NCI-H2107 (cell line): ENCODE data around the gene GMIP.

ENCODE experiments used
- DNase-seq: peaks from one replicate; lab custom pipeline; 2025; lab: John Stamatoyannopoulos, UW

GMIP gene

DNA sequence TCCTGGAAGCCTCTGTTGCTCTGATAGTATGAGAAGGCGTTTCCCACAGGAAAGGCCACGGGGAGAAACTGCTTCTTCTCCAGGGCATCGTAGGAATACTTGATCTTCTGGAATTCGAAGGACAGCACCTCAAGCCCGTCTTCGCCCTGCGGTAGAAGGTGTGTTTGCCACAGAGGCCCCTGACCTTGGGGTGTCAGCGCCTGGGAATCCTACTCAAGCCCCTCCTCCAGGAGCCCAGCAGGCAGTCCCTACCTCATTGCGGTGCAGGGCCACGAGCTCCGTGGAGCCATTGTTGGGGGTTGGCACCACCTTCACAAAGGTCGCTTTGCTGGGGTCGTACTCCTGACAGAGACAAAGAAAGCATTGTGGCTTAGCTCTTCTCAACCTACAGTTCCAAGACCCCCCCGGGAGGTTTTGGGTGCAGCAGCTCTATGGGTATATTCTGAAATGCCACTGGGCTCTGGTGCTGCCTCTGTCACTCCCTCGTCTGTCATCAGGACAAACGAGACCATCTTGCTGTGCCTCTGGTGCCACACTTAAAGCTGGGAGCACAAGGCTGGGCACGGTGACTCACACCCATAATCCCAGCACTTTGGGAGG, 16.3 kb upstream of the GMIP start:
- no peak for DNase-seq

GRCh38 chr19:19657397-19657783, 13.9 kb upstream of the GMIP start:
- no peak for DNase-seq

DNA sequence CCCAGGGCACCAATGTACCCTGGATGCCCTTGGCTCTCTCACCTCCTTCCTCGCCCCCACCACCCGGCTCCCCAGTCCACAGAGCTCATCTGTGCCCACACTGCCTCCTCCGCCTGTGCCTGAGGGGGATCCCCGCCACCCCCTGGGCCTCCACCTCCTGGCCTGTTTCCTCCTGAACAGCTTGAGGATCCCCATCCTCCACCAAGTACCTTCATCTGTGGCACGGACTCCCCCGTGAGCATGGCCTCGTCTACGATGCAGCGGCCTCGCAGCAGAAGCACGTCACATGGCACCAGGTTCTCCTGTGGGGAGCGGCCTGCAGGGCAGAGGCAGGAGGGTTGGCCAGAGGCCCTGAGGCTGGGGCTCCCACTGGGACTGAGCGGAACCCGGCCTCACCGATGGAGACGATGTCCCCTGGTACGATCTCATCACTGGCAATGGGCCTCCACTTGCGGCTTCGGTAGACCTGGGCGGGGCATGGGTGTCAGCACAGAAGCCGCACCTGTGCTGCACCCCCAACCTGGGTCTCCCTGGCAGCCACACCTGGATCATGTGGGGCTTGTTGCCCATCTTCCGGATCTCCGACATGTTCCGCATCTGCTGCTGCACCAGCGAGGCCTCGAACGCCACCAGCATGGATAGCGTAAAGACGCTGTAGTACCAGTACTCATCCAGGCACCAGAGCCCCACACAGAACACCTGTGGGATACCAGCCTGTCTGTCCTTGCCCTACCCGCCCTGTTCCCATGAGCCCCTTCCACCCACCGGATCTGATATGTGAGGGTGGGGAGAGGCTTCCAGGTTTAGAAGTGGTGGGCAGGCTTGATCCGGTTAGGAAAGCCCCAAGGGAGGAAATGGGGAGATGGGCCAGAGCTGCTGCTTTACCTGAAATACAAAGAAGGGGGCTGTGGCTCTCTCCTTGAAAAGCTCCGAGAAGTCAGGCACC, 13.3 kb upstream of the GMIP start:
- DNase-seq = no peak

DNA sequence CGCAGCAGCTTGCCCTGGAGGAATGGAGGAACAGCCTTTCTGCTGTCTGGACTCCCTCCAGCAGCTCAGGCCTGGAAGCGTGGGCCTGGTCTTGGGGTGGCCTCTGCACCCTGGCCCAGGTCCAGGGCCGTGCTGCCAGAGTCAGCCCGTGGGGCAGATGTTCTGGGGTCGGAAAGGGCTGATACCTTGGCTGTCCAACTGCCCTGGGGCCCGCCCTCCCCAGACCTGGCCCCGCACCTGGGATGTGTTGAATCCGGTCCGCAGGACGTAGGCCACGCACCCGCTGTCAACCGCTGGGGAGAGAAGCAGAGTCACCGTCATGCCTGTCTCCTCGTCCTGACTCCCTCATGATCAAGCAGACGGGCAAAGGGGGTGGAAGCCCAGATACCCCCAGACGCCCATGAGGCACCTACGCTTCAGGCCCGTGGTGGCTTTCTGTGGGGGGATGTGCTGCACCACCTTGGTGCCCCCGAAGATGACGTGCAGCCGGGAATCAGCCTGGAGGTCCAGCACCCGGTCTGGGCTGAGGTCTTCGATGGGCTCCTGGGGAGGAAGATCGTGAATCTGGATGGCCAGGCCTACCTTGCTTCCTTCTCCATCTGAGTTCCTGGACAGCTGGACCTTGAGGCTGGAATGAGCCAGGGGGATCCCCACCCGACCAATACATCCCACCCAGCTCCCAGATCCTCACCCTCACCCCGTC, 12.3 kb upstream of the GMIP start:
- no peak for DNase-seq

DNA sequence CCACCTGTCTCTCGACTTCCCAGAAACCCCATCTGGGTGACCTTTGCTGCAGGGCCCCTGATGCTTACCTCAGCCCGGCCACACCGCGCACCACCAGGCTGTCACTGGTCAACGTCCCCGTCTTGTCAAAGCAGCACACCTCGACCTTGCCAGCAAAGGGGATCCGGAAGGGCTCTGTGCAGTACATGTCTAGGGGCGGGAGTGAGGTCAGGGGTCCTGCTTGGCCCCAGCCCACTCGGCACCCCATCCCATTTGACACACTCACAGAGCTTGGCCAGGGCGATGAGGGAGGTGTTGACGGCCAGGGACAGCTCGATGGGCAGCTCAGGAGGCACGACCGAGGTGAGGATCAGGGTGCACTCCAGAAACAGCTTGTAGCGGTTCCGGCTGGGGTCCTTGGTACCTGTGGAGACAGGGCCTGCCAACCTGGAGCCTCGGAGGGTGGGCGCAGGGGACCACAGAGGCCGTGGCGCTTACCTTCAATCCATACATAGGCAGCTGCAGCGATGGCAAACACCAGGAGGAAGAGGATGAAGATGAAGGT, 11.7 kb upstream of the GMIP start:
- DNase-seq = no peak

GRCh38 chr19:19654441-19654840, 11.0 kb upstream of the GMIP start:
- DNase-seq = no peak

DNA sequence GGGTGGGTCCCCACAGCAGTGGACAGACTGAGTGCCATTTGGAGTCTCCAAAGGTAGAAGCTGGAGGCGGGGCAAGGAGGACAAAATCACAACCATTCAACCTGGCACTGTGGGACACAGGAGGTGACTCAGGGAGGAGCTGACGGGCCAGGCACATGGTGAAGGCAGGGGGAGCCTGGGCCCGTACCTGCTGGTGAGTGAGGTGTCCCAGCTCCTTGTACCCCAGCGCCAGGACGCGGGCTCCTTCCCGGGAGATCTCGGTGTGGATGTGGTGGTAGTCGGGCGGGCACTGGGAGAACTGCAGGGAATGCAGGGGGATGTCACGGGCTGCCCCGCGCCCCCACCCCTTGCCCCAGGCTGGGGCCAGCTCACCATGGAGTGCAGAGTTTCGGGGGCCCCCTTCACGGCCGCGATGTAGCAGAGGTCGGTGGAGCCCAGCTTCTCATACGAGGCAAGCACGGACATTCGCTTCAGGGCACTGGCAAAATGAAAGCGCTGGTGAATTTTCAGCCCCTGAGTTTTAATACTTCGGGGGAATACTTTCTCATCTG, 10.2 kb upstream of the GMIP start:
- DNase-seq = no peak

DNA sequence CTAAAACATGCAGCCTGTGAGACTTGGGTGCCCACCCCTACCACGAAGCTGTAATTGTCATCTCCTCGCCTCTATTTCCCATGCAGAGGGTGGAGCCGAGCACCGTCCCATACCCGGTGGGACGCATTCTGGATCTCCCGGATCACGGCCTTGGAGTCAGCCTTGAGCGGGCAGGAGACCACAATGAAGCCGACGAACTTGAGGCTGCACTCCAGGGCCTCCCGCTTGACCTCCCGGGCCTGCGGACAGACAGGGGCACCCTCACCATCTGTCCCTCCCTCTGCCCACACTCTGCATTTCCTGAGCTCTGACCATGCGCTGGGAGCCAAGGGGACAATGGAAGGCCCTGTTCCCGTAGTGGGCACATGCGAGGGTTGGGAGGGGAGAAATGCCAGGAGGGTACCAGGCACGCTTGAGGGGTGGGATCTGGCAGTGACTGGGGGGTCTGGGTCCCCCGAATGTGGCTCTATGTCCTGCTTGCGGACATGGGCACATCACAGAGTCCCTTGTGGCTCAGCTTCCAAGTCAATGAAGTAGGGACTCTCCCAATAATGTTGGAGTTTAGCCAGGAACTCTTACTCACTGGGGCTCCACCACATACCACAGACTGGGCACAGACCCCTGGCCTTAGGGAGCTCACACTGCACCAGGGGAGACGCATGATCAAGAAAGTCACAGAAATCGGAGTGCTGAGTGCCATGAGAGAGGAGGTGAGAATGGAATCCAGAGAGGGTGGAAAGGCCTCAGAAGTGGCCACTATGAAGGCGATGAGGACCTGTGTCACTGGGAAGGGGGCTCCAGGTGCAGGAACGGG, 9.2 kb upstream of the GMIP start:
- DNase-seq = no peak

DNA sequence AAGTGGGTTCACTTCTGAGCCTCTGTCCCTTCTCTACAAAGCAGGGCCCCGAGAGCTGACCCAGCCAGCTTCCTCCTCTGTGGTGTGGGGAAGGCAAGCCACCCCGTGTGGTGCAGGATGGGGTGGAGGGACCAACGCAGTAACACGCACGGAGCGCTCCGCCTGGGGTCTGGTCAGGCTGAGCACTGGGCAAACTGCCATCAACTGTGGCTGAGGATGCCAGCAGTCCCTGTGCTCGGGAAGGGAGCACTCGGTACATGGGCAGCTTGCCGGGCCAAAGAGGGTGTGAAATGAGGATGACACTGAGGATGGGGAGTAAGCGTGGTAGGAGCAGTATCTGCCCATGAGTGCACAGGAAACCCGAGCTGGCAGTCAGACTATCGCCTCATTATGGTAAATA, 7.6 kb upstream of the GMIP start:
- DNase-seq = no peak

DNA sequence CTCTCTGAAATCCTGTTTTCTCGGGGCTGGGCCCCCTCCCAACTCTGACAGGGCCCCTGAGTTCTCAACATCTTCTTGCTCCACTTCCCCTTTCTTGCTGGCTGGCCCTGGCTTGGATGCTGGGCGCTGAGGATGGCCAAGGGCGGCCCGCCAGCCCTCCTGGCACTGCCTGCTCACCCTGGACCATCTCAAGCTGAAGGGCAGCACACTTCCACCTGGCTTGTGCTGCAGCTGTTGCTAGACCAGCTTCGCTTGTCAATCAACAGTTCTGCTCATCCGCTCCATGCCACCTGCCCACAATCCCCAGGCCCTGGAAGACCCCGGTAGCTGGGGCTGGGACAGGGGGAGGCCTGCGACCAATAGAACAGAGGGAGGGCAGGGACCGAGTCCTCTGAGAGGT, 6.9 kb upstream of the GMIP start:
- DNase-seq = no peak

- DNase-seq = no peak
These were observed 6.1 kb upstream of the GMIP start for GRCh38 chr19:19649580-19649995.

- no peak for DNase-seq
These were observed 5.7 kb upstream of the GMIP start for GRCh38 chr19:19649155-19649554.

- no peak for DNase-seq
These were observed 3.8 kb upstream of the GMIP start for GRCh38 chr19:19647037-19647835.

DNA sequence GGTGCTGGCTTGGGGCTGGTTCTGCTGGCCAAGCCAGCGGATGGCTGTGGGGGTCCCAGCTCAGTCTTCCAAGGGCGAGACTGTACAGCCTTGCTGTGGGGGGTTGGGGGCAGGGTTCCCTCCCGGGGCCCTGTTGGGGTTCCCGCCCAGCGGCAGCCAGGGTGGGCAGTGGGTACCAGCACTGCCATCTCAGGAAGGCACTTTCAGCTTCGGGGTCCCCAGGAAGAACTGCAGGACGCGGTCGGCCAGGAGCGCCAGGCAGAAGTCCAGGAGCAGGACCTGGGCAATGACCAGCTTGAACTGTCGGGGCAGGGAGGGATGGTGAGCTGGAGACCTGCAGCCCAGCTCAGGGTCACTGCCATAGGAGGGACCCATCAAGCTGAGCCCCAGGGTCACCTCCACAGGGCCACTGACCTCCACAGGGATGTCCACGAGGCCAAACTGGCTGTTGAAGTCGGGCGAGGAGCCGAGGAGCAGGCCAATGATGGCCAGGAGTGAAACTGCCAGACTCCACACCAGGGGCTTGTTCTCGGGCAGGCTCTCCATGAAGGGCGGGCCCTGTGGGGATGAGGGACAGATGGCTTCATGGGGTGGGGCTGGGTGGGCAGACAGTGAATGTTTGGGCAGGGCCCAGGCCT, 1.9 kb upstream of the GMIP start:
- DNase-seq = no peak

GRCh38 chr19:19644054-19644388, 564 bp upstream of the GMIP start:
- DNase-seq = no peak

GRCh38 chr19:19642506-19643157, 825 bp downstream of the GMIP start:
- no peak for DNase-seq

DNA sequence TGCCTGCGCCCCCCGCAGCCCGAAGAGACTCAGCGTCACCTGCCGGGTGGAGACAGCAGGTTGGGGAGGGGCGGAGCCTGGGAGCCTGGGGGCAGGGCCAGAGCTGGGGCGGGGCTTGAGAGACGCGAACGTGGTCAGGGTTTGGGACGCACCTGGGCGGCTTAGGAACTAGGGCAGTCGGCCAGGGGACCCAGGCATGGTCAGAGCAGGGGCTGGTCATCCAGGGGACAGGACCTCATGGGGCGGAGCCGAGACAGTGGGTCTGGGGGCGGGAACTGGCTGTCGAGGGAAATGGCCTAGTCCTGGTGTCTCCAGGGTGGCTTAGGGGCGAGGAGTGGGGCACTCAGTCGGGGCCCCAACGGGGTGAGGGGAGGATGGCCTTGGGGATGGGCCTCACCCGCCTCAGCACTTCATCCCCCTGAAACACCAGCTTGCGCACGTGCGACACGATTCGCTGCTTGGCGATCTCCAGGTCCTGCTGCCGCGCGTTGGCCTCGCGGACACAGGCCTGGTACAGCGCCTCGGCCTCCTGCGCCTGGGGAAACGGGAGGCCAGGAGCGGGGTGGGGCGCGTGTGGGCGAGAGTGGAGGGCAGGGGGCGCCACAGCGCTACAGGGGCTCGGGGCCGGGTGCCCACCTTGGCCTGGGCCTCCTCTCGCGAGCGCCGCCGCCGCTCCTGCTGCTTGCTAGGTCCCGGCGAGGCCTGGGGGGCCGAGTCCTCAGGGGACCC, 5.8 kb downstream of the GMIP start:
- DNase-seq = no peak

DNA sequence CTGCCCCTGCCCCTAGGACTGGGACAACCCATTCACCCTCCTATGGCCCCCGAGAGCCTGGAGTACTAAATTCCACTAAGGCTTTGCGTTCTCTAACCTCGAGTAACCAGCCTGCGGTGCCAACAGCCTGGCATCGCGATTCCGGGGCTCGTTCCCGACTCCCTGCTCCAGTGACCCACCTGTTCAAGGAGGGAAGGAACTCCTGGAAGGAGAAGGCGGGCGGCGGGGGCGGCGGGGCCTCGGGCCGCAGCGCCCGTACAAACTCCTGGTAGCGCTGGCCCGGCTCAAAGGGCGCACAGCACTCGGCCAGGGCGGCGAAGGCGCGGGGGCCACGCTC, 6.3 kb downstream of the GMIP start:
- DNase-seq = no peak

GRCh38 chr19:19636573-19637185, 6.8 kb downstream of the GMIP start:
- DNase-seq = no peak
